OCI-LY7 (cell line): ENCODE measurements around the gene HYAL1. TPM values are rescaled to one million over a fixed set of nuclear protein-coding genes. Genes with fewer than 3 reads are reported as not detected.

Source experiments
- BruUV-seq: library from RNA; stranded (reverse); fragments of 400-500 nt; replicated peaks from 2 replicates; lab custom pipeline; 2021; lab: Mats Ljungman, UMichigan
- CTCF ChIA-PET: fragments of 300-600 bp; sonication (Branson Sonifier 250); formaldehyde crosslinking; loops from one replicate; lab custom pipeline; 2022; ENCODE audit warnings: antibody characterized with exemption; ENCODE audit not compliant: unreplicated experiment; lab: Charles Lee
- POLR2A ChIA-PET: fragments of 300-600 bp; sonication (Branson Sonifier 250); formaldehyde crosslinking; loops from one replicate; lab custom pipeline; 2022; ENCODE audit warnings: antibody characterized with exemption; lab: Charles Lee
- DNase-seq: peaks from one replicate; pipeline ENCODE4 v3.0.0-alpha.2; 2015; ENCODE audit warnings: low spot score
- H2AFZ ChIP-seq: fragments of 200-600 bp; sonication (generic), shearing (Covaris generic); 2 replicates; pipeline ENCODE4 v1.6.1; 2014; ENCODE audit warnings: mild to moderate bottlenecking, antibody characterized with exemption, low read length, moderate library complexity
- H3K27ac ChIP-seq: fragments of 200-600 bp; sonication (generic); 2 replicates; pipeline ENCODE4 v1.5.1; 2014; ENCODE audit warnings: mixed run types, low read depth, mild to moderate bottlenecking, moderate library complexity, low read length, inconsistent platforms; ENCODE audit not compliant: poor library complexity, severe bottlenecking
- H3K36me3 ChIP-seq: fragments of 200-600 bp; sonication (generic); 2 replicates; pipeline ENCODE4 v1.6.1; 2014; ENCODE audit warnings: mild to moderate bottlenecking, antibody characterized with exemption, low read length, moderate library complexity, mixed read lengths; ENCODE audit not compliant: insufficient read depth
- H3K4me1 ChIP-seq: fragments of 200-600 bp; sonication (generic); 2 replicates; pipeline ENCODE4 v1.5.1; 2014; ENCODE audit warnings: mild to moderate bottlenecking, low read length; ENCODE audit not compliant: insufficient read depth, poor library complexity, severe bottlenecking
- H3K4me2 ChIP-seq: fragments of 200-600 bp; sonication (generic); 2 replicates; pipeline ENCODE4 v1.6.1; 2014; ENCODE audit warnings: mild to moderate bottlenecking, low read length
- H3K4me3 ChIP-seq: fragments of 200-600 bp; sonication (generic); 2 replicates; pipeline ENCODE4 v1.5.1; 2014; ENCODE audit warnings: mild to moderate bottlenecking, low read depth, low read length; ENCODE audit not compliant: poor library complexity, severe bottlenecking
- H3K79me2 ChIP-seq: fragments of 200-600 bp; sonication (generic); 2 replicates; pipeline ENCODE4 v1.6.1; 2016; ENCODE audit warnings: low read depth, mild to moderate bottlenecking, low read length, moderate library complexity, mixed read lengths; ENCODE audit not compliant: insufficient read depth
- H3K9me2 ChIP-seq: fragments of 200-600 bp; sonication (generic); 2 replicates; pipeline ENCODE4 v1.6.1; 2016; ENCODE audit warnings: mild to moderate bottlenecking, low read length, mixed read lengths; ENCODE audit not compliant: insufficient read depth
- H3K9me3 ChIP-seq: fragments of 200-600 bp; sonication (generic); 2 replicates; pipeline ENCODE4 v1.6.1; 2014; ENCODE audit warnings: mild to moderate bottlenecking, mixed run types, low read length, mixed read lengths
- H4K20me1 ChIP-seq: fragments of 200-600 bp; sonication (generic); 2 replicates; pipeline ENCODE4 v1.6.1; 2014; ENCODE audit warnings: mild to moderate bottlenecking, antibody characterized with exemption, low read length, moderate library complexity, mixed read lengths; ENCODE audit not compliant: insufficient read depth
- CTCF ChIP-seq: fragments of 200-600 bp; sonication (generic); conservative IDR thresholded peaks from 2 replicates; pipeline ENCODE4 v1.5.1; 2014; ENCODE audit warnings: mild to moderate bottlenecking, antibody characterized with exemption, low read length, moderate library complexity, mixed read lengths
- EZH2phosphoT487 ChIP-seq: fragments of 200-600 bp; sonication (generic); IDR thresholded peaks from 2 replicates; pipeline ENCODE4 v1.6.1; 2018; ENCODE audit warnings: low read depth, borderline replicate concordance, mild to moderate bottlenecking, mixed run types, antibody characterized with exemption, low read length, moderate library complexity, mixed read lengths
- intact Hi-C: fragments of 100-400 bp; cut with micrococcal nuclease; formaldehyde crosslinking; loops from one replicate; pipeline ENCODE4 v1.10.0; 2022; ENCODE audit not compliant: unreplicated experiment
- total RNA-seq, 2 experiments: library from RNA; depleted of rRNA in 1 of 2; stranded (reverse); fragments of >200 nt in 1 of 2; shearing (Covaris generic) in 1 of 2; gene quantifications; 2 replicates each; pipeline ENCODE4 v1.2.3, GENCODE V29; 2014 to 2022

The HYAL1 gene
- total RNA-seq, 2 experiments from 2014 or later: 0.36 to 0.85 TPM

- H3K4me1 ChIP-seq: peaks cover 42% of the 10 kb centered on the region
- no peak for DNase-seq
- intact Hi-C loops: no loop called here
- H3K27ac ChIP-seq: no peak overlapping the region
- TF ChIP-seq CTCF (no peak), EZH2phosphoT487 (no peak)
- H3K9me3 ChIP-seq: no peaks in the 10 kb centered on the region
- peaks cover 51% of the 10 kb centered on the region for H3K79me2 ChIP-seq
- BruUV-seq: no TSS peak
- POLR2A ChIA-PET: no interaction called here
- H2AFZ ChIP-seq: no peak overlapping the region
- peaks cover 66% of the 10 kb centered on the region for H3K36me3 ChIP-seq
- H3K9me2 ChIP-seq: no peaks in the 10 kb centered on the region
- H4K20me1 ChIP-seq: peaks cover 5% of the 10 kb centered on the region
- no peak overlapping the region for H3K4me2 ChIP-seq
- CTCF ChIA-PET: interaction anchor here (0.7 kb wide), 1 partner anchor 104 kb away, joined by 3 read pairs; no protein-coding TSS in a partner anchor
- no peak overlapping the region for H3K4me3 ChIP-seq
These were observed 28.1 kb upstream of the HYAL1 start for GRCh38 chr3:50331364-50331907.

GRCh38 chr3:50330330-50330729, 27.0 kb upstream of the HYAL1 start:
- CTCF ChIA-PET: no interaction called here
- POLR2A ChIA-PET: no interaction called here
- no peaks in the 10 kb centered on the region for H3K9me3 ChIP-seq
- no peak overlapping the region for H3K27ac ChIP-seq
- no peak overlapping the region for H2AFZ ChIP-seq
- no peak overlapping the region for H3K4me3 ChIP-seq
- DNase-seq: no peak
- TF ChIP-seq EZH2phosphoT487: no peak
- no peak for TF ChIP-seq CTCF
- no TSS peak for BruUV-seq
- H3K9me2 ChIP-seq: no peaks in the 10 kb centered on the region
- H3K36me3 ChIP-seq: peaks cover 65% of the 10 kb centered on the region
- peaks cover 34% of the 10 kb centered on the region for H3K4me1 ChIP-seq
- H4K20me1 ChIP-seq: peaks cover 5% of the 10 kb centered on the region; the same call in 1 of the 2 replicates
- peaks cover 40% of the 10 kb centered on the region for H3K79me2 ChIP-seq
- no peak overlapping the region for H3K4me2 ChIP-seq
- intact Hi-C loops: no loop called here
